ENCODE data around the gene KRTAP22-2.

KRTAP22-2 gene

GRCh38 chr21:30590297-30590696, at the start of gene KRTAP22-2:
Gene KRTAP22-2 (minus strand): TSS chr21:30590397.
- no peak for DNase-seq

DNA sequence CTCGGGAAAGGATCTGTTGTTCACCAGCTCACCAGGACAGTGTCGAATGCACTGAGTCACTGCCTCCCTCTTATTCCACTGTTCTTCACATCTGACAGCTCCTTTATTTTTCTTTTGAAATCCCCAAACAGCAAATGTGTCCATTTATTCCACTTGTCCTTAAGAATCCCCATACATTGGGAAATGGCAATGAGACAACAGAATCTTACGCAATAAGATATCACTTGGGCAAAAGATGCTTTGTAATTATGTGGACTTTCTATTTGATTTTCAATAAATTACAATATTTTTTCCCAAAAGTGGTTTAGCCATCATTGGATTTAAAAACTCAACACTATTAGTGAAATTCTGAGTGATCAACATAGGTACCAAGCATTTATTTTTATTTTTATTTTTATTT, 48.5 kb upstream of the KRTAP22-2 start:
- DNase-seq, result no peak

- DNase-seq, result no peak
Observed at GRCh38 chr21:30634906-30635305, 44.7 kb upstream of the KRTAP22-2 start, which contains the start of gene KRTAP20-2. Gene KRTAP20-2 (plus strand): TSS chr21:30635206. CDS start chr21:30635264, 58 bp downstream.

DNA sequence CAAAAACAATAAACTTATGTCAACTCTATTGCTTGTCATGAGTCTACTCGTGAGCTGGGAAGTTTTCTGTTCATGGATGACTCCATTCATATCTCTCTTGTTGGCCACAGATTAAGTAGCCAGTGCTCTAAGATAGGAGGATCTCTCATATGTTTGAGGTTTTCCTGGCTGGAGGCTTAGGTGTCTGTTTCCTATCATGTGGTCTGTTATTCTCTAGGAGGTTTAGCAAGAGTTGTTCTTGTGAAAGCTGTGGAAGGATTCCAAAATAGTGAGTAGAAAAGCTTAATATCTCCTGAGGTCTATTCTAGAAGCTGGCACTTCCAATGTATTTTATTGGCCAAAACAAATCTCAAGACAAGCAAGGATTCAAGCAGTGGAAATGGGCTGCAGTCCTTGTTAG, 39.0 kb upstream of the KRTAP22-2 start:
- DNase-seq, result no peak

DNA sequence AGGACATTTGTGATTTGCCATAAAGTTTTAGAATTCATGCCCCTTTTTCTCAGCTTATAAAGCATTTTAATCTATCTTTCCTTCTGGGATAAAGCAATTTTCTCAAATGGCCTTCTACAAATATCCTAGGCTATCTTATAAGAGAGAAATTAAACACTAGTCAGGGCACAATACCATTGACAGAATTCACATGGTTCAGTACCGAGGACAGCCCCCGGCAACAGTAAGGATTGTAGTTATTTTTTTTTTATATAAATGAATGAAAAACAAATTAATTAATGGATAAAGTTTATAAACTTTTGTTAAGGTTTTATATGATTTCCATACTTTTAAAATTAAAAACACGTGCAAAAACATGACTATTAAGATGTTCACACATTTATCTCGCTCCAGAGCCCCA, 37.9 kb upstream of the KRTAP22-2 start:
- no peak for DNase-seq

DNA sequence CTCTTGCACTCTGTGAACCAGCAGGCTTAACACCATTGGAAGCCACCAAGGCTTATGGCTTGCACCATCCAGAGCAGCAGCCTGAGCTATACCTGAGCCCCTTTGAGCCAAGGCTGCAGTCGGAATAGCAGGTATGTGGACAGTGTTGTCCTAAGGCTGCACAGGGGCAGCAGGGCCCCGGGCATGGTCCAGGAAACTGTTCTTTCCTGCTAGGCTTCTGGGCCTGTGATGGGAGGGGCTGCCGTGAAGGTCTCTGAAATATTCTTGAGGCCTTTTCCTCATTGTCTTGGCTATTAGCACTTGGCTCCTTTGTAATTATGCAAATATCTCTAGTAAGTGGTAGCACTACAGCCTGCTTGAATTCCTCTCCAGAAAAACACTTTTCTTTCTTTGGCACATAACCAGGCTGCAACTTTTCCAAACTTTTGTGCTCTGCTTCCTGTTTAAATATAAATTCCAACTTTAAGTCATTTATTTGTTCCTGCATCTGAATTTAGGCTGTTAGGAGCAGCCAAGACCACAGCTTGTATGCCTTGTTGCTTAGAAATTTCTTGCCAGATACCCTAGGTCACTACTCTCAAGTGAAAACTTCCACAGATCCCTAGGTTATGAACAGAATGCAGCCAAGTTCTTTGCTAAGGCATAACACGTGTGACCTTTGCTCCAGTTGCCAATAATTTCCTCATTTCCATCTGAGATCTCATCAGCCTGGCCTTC, 35.4 kb upstream of the KRTAP22-2 start:
- DNase-seq, result no peak

- no peak for DNase-seq
Observed at GRCh38 chr21:30623362-30623761, 33.2 kb upstream of the KRTAP22-2 start.

- DNase-seq, result no peak
Observed at GRCh38 chr21:30620522-30620921, 30.3 kb upstream of the KRTAP22-2 start, which contains the start of gene KRTAP20-4. Gene KRTAP20-4 (plus strand): TSS chr21:30620627.

DNA sequence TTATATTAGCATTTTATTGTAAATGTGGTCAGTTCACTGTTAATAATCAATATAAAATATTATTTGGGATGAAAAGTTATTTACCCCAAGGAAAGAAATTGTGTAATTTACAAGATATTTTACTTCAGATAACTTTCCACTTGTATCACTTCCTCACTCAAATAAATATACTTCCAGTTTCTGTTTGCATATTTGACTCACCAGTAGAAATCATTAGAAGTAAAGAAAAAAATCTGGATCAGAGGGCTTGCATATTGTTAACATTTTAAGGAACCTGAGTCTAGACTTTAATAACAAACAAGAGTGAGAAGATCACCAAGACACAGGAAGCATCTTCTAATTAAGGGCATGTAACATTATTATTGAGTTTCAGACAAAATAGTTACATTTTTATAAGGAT, 29.9 kb upstream of the KRTAP22-2 start:
- no peak for DNase-seq

DNA sequence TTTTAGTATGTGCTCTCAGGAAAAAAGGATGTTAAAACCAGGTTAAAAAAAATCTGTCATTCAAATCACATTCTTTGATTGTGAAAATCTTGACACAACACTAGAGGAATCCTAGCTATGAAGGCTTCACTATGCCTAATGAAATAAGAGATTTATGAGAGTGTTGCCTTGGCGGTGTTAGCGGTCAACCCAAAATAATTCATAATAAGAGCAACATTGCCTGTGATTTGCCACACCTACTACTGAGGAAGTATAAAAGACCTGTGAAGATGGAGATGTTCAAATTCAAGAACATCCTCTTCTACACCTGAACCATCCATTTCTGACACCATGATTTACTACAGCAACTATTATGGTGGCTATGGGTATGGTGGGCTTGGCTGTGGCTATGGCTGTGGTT, 25.9 kb upstream of the KRTAP22-2 start, which contains the start of gene KRTAP20-1:
Gene KRTAP20-1, plus strand, starts transcription at position 301 of the 400 bp plus-strand sequence. Its CDS starts 30 bp downstream, at position 331.
- DNase-seq, result no peak

DNA sequence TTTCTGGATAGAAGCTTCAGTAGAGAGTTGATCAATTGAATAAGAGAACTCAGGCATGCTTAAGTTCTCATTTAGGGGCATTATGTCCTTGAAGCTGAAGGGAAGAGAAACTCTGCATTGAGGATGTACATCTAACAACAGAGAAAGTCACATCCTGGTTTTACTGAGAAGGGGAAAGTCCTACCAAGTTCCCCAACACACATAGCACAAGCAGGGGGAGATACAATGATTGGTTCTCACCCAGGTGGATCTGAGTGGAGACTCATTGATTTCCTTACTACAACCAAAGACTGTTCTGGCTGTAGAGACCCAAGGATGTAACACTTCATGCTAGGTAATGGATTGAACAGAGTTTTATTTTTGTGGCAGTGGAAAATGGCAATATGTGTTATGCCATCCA, 25.0 kb upstream of the KRTAP22-2 start:
- no peak for DNase-seq

DNA sequence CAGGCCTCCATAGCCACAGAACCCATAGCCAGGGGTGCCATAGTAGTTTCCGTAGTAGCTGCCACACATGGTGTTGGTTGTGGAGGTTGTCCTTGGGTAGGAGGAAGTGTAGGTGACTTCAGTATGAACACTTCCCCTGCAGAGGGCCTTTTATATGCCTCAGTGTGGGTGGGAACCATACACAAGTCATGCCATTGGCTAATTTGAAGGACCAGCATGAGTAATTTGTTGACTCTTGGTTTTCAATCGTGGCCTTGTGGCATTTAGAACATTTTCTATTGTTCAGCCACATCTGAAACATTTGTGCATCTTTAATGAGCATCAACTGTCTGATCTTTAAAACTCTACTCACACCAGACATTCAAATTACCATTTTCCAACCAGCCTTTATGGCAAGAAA, 23.6 kb upstream of the KRTAP22-2 start, which contains the start of gene KRTAP6-1:
Gene KRTAP6-1, minus strand, starts transcription at position 95 of the 400 bp plus-strand sequence. Its CDS starts 26 bp downstream, at position 69.
- DNase-seq, result no peak

- no peak for DNase-seq
Observed at GRCh38 chr21:30612132-30612531, 21.9 kb upstream of the KRTAP22-2 start.

DNA sequence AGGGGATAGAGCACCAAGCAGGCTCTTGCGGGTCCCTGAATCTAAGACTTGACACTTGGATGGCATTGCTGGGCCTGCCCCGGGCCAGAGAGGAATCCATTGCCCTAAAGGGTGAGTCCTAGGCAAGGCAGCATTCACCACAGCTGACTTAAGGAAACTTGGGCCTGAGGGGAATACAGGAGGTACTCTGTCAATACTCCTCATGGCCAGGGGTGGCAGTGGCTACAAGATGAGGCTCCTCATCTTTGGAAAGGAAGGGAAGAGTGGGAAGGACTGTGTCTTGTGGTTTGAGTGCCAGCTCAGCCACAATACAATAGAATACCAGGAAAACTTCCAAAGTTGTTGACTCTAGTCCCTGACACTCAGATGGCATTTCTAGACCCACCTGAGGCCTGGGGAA, 15.8 kb upstream of the KRTAP22-2 start:
- DNase-seq, result no peak

DNA sequence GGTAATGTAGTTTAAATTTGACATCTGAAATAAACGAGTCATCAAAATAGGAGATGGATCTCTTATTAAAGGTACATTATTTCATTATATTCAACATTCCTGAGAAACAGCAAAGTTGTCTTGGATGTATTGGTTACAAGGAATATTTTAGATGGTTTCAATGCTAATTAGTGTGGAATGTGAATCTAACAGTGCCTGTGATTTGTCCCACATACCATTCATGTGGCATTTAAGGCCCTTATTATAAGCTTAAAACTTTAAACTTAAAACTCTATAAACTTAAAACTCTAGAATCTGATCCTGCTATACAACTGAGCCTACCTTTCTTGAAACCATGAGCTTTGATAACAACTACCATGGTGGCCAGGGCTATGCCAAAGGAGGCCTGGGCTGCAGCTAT, 10.6 kb upstream of the KRTAP22-2 start, which contains the start of gene KRTAP22-1:
Gene KRTAP22-1, plus strand, starts transcription at position 301 of the 400 bp plus-strand sequence.
- DNase-seq, result no peak

DNA sequence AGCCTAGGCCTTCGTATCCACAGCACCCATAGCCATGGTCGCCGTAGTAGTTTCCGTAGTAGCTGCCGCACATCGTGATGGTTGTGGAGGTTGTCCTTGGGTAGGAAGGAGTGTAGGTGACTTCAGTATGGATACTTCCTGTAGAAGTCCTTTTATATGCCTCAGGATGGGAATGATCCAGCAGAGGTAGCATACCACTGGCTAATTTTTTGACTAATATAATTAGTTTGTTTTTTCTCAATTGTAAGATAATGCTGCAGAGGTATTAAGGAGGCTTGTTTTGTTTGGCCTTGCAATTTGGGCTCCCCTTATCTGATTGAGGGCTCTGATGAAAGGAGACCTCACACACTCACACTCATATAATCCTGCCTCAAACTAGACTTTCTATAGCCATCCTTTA, 8.6 kb upstream of the KRTAP22-2 start, which contains the start of gene KRTAP6-2:
Gene KRTAP6-2, minus strand, starts transcription at position 101 of the 400 bp plus-strand sequence. Its CDS starts 28 bp downstream, at position 73.
- no peak for DNase-seq

GRCh38 chr21:30592140-30592539, 1.9 kb upstream of the KRTAP22-2 start, which contains the start of gene KRTAP6-3:
Gene KRTAP6-3 (plus strand): TSS chr21:30592440. CDS start chr21:30592446, 6 bp downstream.
- no peak for DNase-seq

DNA sequence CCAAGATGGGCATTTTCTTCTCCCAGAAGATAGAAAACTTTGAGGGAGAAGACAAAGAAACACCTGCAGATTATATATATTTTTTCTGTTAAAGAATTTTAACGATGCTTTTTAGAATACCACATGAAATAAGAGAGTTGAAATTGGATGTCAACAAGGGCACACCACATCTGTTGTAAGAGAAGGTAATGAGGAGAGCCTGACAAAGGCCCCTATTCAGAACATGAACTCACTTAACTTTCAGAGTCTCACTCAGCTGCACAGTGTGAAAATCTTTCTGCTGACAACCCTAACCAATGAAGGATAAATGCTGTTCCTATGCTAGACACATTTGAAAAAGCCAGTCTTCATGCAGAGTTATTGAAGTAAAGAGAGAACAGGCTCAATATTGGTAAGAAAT, 7.3 kb downstream of the KRTAP22-2 start:
- no peak for DNase-seq

GRCh38 chr21:30580132-30580531, 10.1 kb downstream of the KRTAP22-2 start:
- DNase-seq, result no peak

DNA sequence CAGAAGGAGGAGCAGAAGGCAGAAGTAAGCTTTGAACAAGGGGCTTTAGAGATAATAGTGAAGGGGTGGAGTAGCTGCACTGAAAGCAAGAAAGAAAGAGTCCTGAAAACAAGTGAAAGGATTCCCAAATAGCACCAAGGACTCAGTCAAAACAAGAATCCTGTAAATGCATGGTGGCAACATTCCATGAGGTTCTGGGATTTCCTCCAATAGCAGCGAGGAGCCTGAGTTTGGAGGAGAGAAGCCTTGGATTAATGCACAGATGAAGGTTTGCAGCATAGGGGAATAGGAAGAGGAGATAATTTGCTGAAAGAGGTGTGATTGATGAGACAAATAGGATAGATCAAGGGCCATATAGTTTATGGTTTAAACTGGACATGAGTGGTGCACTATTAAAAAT, 10.9 kb downstream of the KRTAP22-2 start:
- no peak for DNase-seq

DNA sequence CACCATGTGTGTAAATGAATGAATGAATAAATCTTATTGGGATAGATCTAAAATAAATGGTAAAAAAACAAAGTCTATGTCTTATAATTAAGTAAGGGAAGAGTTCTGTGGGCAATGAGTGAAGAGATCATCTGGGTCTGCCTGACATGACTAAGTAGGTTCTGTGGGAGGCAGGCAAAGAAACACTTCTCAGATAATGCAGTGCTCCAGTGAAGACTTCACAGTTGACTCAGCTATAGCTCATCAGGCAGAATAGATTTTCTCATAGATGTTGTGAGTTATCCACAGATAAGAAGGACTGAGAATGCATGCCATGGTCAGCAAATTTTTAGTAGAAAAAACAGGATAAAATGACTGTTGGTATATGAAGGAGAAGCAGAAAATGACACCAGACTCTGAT, 12.4 kb downstream of the KRTAP22-2 start:
- no peak for DNase-seq

DNA sequence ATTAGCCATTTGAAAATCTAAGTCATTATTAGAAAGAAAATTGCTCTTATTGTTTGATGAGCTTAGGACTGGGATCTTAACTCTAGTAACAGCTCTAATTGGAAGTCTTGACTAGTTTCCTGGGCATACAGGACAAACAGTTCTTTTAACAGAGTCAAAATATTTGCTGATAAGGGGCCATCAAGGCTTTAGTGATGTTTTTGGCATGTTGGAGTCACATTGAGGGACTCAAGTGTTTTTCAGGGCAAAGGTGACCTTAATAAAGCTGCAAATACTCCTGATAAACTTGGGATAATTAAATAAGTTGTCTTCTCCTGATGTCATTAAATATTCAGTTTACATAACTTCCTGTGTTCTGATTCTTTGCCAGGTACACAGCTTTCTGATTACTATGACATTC, 22.6 kb downstream of the KRTAP22-2 start:
- no peak for DNase-seq

- DNase-seq, result no peak
Observed at GRCh38 chr21:30563630-30564029, 26.6 kb downstream of the KRTAP22-2 start.

DNA sequence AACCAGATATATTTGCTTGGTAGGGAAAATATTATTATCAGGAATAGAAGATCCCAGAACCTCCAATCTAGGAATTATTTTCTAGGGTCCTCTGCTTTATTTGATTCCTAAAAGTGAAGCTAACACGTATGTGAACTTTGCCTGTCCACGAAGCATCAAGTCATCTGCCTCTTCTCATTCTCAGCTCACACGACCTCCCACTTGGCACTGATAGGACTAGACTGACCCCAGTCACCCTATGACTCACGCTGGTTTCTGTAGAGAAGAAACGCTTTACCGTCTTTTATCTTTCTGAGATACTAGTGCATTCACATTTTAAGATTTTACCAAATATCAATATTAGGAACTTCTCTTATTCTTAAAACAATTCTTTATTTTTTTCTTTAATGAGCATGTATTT, 27.1 kb downstream of the KRTAP22-2 start:
- DNase-seq, result no peak

Measured in activated naive CD4-positive, alpha-beta T cell treated with Interleukin-2 at 50 U/mL for 16 hours (primary cell).